H1 (cell line): ENCODE measurements around the gene UCMA. TPM values are rescaled to one million over a fixed set of nuclear protein-coding genes. Genes with fewer than 3 reads are reported as not detected.

Experiments used
- CTCF ChIA-PET: fragments of 300-600 bp; sonication (Branson Sonifier 250); formaldehyde crosslinking; loops from one replicate; lab custom pipeline; 2021; ENCODE audit not compliant: partially characterized antibody; lab: Charles Lee
- POLR2A ChIA-PET: fragments of 300-600 bp; sonication (Branson Sonifier 250); formaldehyde crosslinking; loops from one replicate; lab custom pipeline; 2021; ENCODE audit warnings: inconsistent platforms; ENCODE audit not compliant: partially characterized antibody; lab: Charles Lee
- DNase-seq, 2 experiments: peaks; one replicate each; pipeline versions ENCODE4 v3.0.0 to v3.0.0-alpha.2; 2010 to 2022; ENCODE audit warnings: low spot score in 2 of 2, low read depth in 1 of 2, mixed read lengths in 1 of 2
- FAIRE-seq: peaks from 2 replicates; lab custom pipeline; 2011; peaks lifted over from hg19 to GRCh38; lab: Jason Lieb, UNC
- H2AFZ ChIP-seq: 2 replicates; pipeline ENCODE4 v1.8.1; 2012; ENCODE audit warnings: low read length, inconsistent platforms
- H2AK5ac ChIP-seq: 2 replicates; pipeline ENCODE4 v1.6.1; 2013; ENCODE audit warnings: low read depth, low read length
- H2BK120ac ChIP-seq: replicated peaks from 2 replicates; pipeline ENCODE3; 2013; ENCODE audit warnings: low read depth, low read length, inconsistent platforms
- H2BK12ac ChIP-seq: 2 replicates; pipeline ENCODE4 v1.6.1; 2013; ENCODE audit warnings: low read depth, low read length
- H2BK15ac ChIP-seq: 2 replicates; pipeline ENCODE4 v1.6.1; 2013; ENCODE audit warnings: low read length
- H2BK20ac ChIP-seq: 2 replicates; pipeline ENCODE4 v1.6.1; 2013; ENCODE audit warnings: low read length
- H2BK5ac ChIP-seq: 2 replicates; pipeline ENCODE4 v1.6.1; 2013; ENCODE audit warnings: low read depth, low read length
- H3K14ac ChIP-seq: 2 replicates; pipeline ENCODE4 v1.6.1; 2013; ENCODE audit warnings: inconsistent platforms; ENCODE audit not compliant: insufficient read length
- H3K18ac ChIP-seq: 2 replicates; pipeline ENCODE4 v1.6.1; 2013; ENCODE audit warnings: low read length; ENCODE audit errors: extremely low read depth
- H3K23ac ChIP-seq: 2 replicates; pipeline ENCODE4 v1.6.1; 2013; ENCODE audit warnings: inconsistent platforms; ENCODE audit not compliant: insufficient read length
- H3K23me2 ChIP-seq: 2 replicates; pipeline ENCODE4 v1.6.1; 2013; ENCODE audit warnings: low read depth, low read length
- H3K27ac ChIP-seq: 2 replicates; pipeline ENCODE4 v1.6.1; 2011; ENCODE audit warnings: low read depth, low read length, inconsistent platforms
- H3K27me3 ChIP-seq, 4 experiments: replicated peaks in 1 of 4; 1 replicate in 1 of 4; 2 replicates in 3 of 4; pipeline versions ENCODE4 v1.6.1 to v1.8.1; 2011 to 2013; ENCODE audit warnings: low read length in 3 of 4, mild to moderate bottlenecking in 3 of 4, inconsistent platforms in 2 of 4, mixed read lengths in 2 of 4, moderate library complexity in 1 of 4; ENCODE audit not compliant: control insufficient read depth in 3 of 4, insufficient read depth in 3 of 4; ENCODE audit errors: extremely low read depth in 1 of 4
- H3K36me3 ChIP-seq, 4 experiments: 2 replicates each; pipeline versions ENCODE4 v1.6.1 to v1.8.1; 2011 to 2013; ENCODE audit warnings: mild to moderate bottlenecking in 4 of 4, low read length in 3 of 4, moderate library complexity in 2 of 4, control low read depth in 1 of 4, inconsistent platforms in 1 of 4; ENCODE audit not compliant: insufficient read depth in 4 of 4, control insufficient read depth in 2 of 4
- H3K4ac ChIP-seq: replicated peaks from 2 replicates; pipeline ENCODE3; 2013; ENCODE audit warnings: low read length, low read depth, mixed read lengths, inconsistent platforms; ENCODE audit not compliant: insufficient read length
- H3K4me1 ChIP-seq, 4 experiments: replicated peaks in 1 of 4; 1 replicate in 1 of 4; 2 replicates in 3 of 4; pipeline versions ENCODE4 v1.6.1 to v1.8.1; 2011 to 2013; ENCODE audit warnings: low read length in 3 of 4, inconsistent platforms in 2 of 4, mixed read lengths in 1 of 4; ENCODE audit not compliant: insufficient read depth in 4 of 4, control insufficient read depth in 3 of 4
- H3K4me2 ChIP-seq, 2 experiments: 2 replicates each; pipeline versions ENCODE4 v1.6.1 to v1.8.1; 2011 to 2013; ENCODE audit warnings: low read depth in 2 of 2, low read length in 2 of 2, control low read depth in 1 of 2, inconsistent platforms in 1 of 2, mild to moderate bottlenecking in 1 of 2; ENCODE audit not compliant: insufficient read depth in 1 of 2
- H3K4me3 ChIP-seq, 4 experiments: fragments of 200-600, 300-600 bp in 1 of 4; sonication (generic), shearing (Covaris generic), sonication (Bioruptor Twin) in 1 of 4; 2 replicates each; pipeline versions ENCODE4 v1.5.1 to v1.8.1; 2011 to 2016; ENCODE audit warnings: low read length in 4 of 4, low read depth in 3 of 4, control low read depth in 2 of 4, inconsistent platforms in 2 of 4, mild to moderate bottlenecking in 2 of 4, mixed read lengths in 1 of 4, moderate library complexity in 1 of 4; ENCODE audit not compliant: insufficient read depth in 2 of 4; ENCODE audit errors: extremely low read depth in 1 of 4
- H3K56ac ChIP-seq: replicated peaks from 2 replicates; pipeline ENCODE3; 2013; ENCODE audit warnings: low read depth, mild to moderate bottlenecking, mixed read lengths, low read length, inconsistent platforms; ENCODE audit not compliant: insufficient read length
- H3K79me1 ChIP-seq: 2 replicates; pipeline ENCODE4 v1.6.1; 2013; ENCODE audit warnings: low read depth, low read length, control low read depth
- H3K79me2 ChIP-seq, 2 experiments: 2 replicates each; pipeline versions ENCODE4 v1.6.1 to v1.8.1; 2012 to 2013; ENCODE audit warnings: low read length in 2 of 2, mild to moderate bottlenecking in 2 of 2, inconsistent platforms in 1 of 2; ENCODE audit not compliant: insufficient read depth in 2 of 2, control insufficient read depth in 1 of 2
- H3K9ac ChIP-seq, 4 experiments: replicated peaks in 1 of 4; 1 replicate in 1 of 4; 2 replicates in 3 of 4; pipeline versions ENCODE4 v1.6.1 to v1.8.1; 2011 to 2013; ENCODE audit warnings: low read depth in 3 of 4, low read length in 3 of 4, control low read depth in 2 of 4, mild to moderate bottlenecking in 2 of 4, moderate library complexity in 2 of 4, inconsistent platforms in 1 of 4; ENCODE audit errors: extremely low read depth in 1 of 4
- H3K9me3 ChIP-seq, 2 experiments: 2 replicates each; pipeline versions ENCODE4 v1.6.1 to v1.8.1; 2012 to 2013; ENCODE audit warnings: mild to moderate bottlenecking in 2 of 2, moderate library complexity in 2 of 2, control low read depth in 1 of 2, inconsistent platforms in 1 of 2, low read depth in 1 of 2, low read length in 1 of 2, mixed read lengths in 1 of 2; ENCODE audit not compliant: insufficient read depth in 2 of 2
- H4K20me1 ChIP-seq, 2 experiments: replicated peaks in 1 of 2; 2 replicates each; pipeline versions ENCODE3 to v1.8.1; 2011 to 2013; ENCODE audit warnings: inconsistent platforms in 2 of 2, low read length in 2 of 2, mild to moderate bottlenecking in 1 of 2; ENCODE audit not compliant: insufficient read depth in 2 of 2, control insufficient read depth in 1 of 2
- H4K5ac ChIP-seq: 2 replicates; pipeline ENCODE4 v1.6.1; 2013; ENCODE audit warnings: low read length, low read depth, mixed read lengths, inconsistent platforms; ENCODE audit not compliant: insufficient read length
- H4K8ac ChIP-seq: 2 replicates; pipeline ENCODE4 v1.8.0; 2013; ENCODE audit warnings: mild to moderate bottlenecking, moderate library complexity, low read length, inconsistent platforms; ENCODE audit not compliant: insufficient read depth; ENCODE audit errors: extremely low read depth
- H4K91ac ChIP-seq: replicated peaks from 2 replicates; pipeline ENCODE3; 2013; ENCODE audit warnings: low read length, mixed read lengths, inconsistent platforms; ENCODE audit not compliant: insufficient read length
- CEBPB ChIP-seq: IDR thresholded peaks from 2 replicates; pipeline ENCODE4 v1.6.1; 2012; ENCODE audit warnings: low read depth, low read length
- CTBP2 ChIP-seq: IDR thresholded peaks from 2 replicates; pipeline ENCODE4 v1.7.0; 2011; ENCODE audit warnings: borderline replicate concordance, mild to moderate bottlenecking, moderate library complexity, mixed read lengths, low read length; ENCODE audit not compliant: insufficient read depth, insufficient read length
- EGR1 ChIP-seq: IDR thresholded peaks from 2 replicates; pipeline ENCODE4 v1.6.1; 2011; ENCODE audit warnings: low read depth, low read length, borderline replicate concordance
- GABPA ChIP-seq: IDR thresholded peaks from 2 replicates; pipeline ENCODE4 v1.6.1; 2011; ENCODE audit warnings: mild to moderate bottlenecking, low read length, moderate library complexity, borderline replicate concordance; ENCODE audit not compliant: insufficient read depth
- PHF8 ChIP-seq: fragments of 200-600 bp; sonication (generic); conservative IDR thresholded peaks from 2 replicates; pipeline ENCODE4 v1.7.1; 2012; ENCODE audit warnings: low read depth, mild to moderate bottlenecking, inconsistent platforms, low read length, moderate library complexity
- RNF2 ChIP-seq: fragments of 200-900, 300-1000 bp; sonication (generic); IDR thresholded peaks from 2 replicates; pipeline ENCODE4 v1.7.1; 2016; ENCODE audit warnings: borderline replicate concordance, low read depth, mild to moderate bottlenecking, antibody characterized with exemption, low read length; ENCODE audit not compliant: poor library complexity, severe bottlenecking; ENCODE audit errors: missing control alignments
- SIRT6 ChIP-seq: IDR thresholded peaks from one replicate; pipeline ENCODE4 v1.7.1; 2012; ENCODE audit warnings: low read length, inconsistent platforms
- SP1 ChIP-seq: IDR thresholded peaks from 2 replicates; pipeline ENCODE4 v1.6.1; 2011; ENCODE audit warnings: low read depth, low read length
- TCF12 ChIP-seq: IDR thresholded peaks from 2 replicates; pipeline ENCODE4 v1.6.1; 2011; ENCODE audit warnings: low read depth, mild to moderate bottlenecking, low read length
- TEAD4 ChIP-seq: IDR thresholded peaks from 2 replicates; pipeline ENCODE4 v1.6.1; 2012; ENCODE audit warnings: low read depth, low read length, inconsistent platforms, mixed read lengths
- USF2 ChIP-seq: IDR thresholded peaks from 2 replicates; pipeline ENCODE4 v1.6.1; 2011; ENCODE audit warnings: low read length, improper control_type of control experiment
- WGBS, 2 experiments: shearing (Covaris generic) in 1 of 2; methylation state at CpG; one replicate each; pipeline versions ENCODE4 v1.1.6 to v1.1.7; 2013 to 2015; ENCODE audit warnings: low lambda C conversion rate in 2 of 2, mixed read lengths in 2 of 2, inconsistent platforms in 1 of 2, low coverage in 1 of 2, missing lambda C conversion rate in 1 of 2; ENCODE audit not compliant: insufficient replicate concordance in 2 of 2, insufficient coverage in 1 of 2, insufficient read length in 1 of 2; ENCODE audit errors: extremely low coverage in 1 of 2, missing lambda C conversion rate in 1 of 2; 5-methylcytosine and 5-hydroxymethylcytosine counted together
- polyA plus RNA-seq, 7 experiments: library from polyadenylated mRNA; depleted of rRNA in 3 of 7; stranded (reverse) in 5 of 7; unstranded in 2 of 7; fragments of >200 nt in 5 of 7; fragments of 200-250 nt in 2 of 7; gene quantifications; 1 replicate in 5 of 7; 2 replicates in 1 of 7; 4 replicates in 1 of 7; pipeline versions ENCODE4 v1.2.1 to v1.2.3, GENCODE V29; 2011 to 2013; ENCODE audit warnings: missing spikeins in 2 of 7, mixed read lengths in 2 of 7
- total RNA-seq: library from RNA; stranded (reverse); fragmentation: NEBNext Ultra II Directional; extraction: Animal tissue kit (Norgen Biotek cat#: 25700); gene quantifications from 2 replicates; pipeline ENCODE4 v1.2.1, GENCODE V29; 2021
- TF ChIP-seq, protein P1 (sequence below): IDR thresholded peaks from 2 replicates; pipeline ENCODE4 v1.6.1; 2012; ENCODE audit warnings: inconsistent platforms

UCMA gene
- total and polyA plus RNA-seq, 2 of the 8 experiments (the other 6 are each of a cell fraction or from before 2014, with no cell fraction given) = 1.2 to 4.6 TPM

GRCh38 chr10:13231190-13231589 lies 3.0 kb downstream of the UCMA start:
- no peaks in the 10 kb centered on the region for H3K79me1 ChIP-seq
- no peak overlapping the region for H2BK5ac ChIP-seq
- no peak overlapping the region for H3K9ac ChIP-seq
- CTCF ChIA-PET = interaction anchor here (1.0 to 3.6 kb wide), 5 partner anchors 11 to 41 kb away, joined by 3 to 15 read pairs (median 4); no protein-coding TSS in a partner anchor
- no peak overlapping the region for H2AK5ac ChIP-seq
- no peak overlapping the region for H3K27ac ChIP-seq
- H2AFZ ChIP-seq = no peak overlapping the region
- 90% methylated on average over 9 of the region's 9 CpGs; no CpG with 5 or more reads in 1 of the 2 experiments for whole genome bisulfite sequencing, 2 experiments
- H3K79me2 ChIP-seq = no peaks in the 10 kb centered on the region
- H4K91ac ChIP-seq = no peak overlapping the region
- no peak overlapping the region for H3K14ac ChIP-seq
- no peak overlapping the region for H2BK12ac ChIP-seq
- peaks cover 2% of the 10 kb centered on the region; the same call in 1 of the 2 replicates for H3K23me2 ChIP-seq
- no peak overlapping the region for H3K56ac ChIP-seq
- no peaks in the 10 kb centered on the region for H3K36me3 ChIP-seq
- no peaks in the 10 kb centered on the region for H3K27me3 ChIP-seq
- peaks cover 4 to 20% (median 10%) of the 10 kb centered on the region in 4 experiments for H3K4me1 ChIP-seq
- no peak overlapping the region for H4K5ac ChIP-seq
- no peak overlapping the region for H3K4ac ChIP-seq
- no peak overlapping the region for H3K18ac ChIP-seq
- DNase-seq (no peak), FAIRE-seq (no peak)
- H2BK15ac ChIP-seq = no peak overlapping the region
- no peaks in the 10 kb centered on the region for H3K9me3 ChIP-seq
- H2BK120ac ChIP-seq = no peak overlapping the region
- no peak overlapping the region for H3K4me2 ChIP-seq
- H2BK20ac ChIP-seq = no peak overlapping the region
- H3K23ac ChIP-seq = no peak overlapping the region
- no peaks in the 10 kb centered on the region for H4K20me1 ChIP-seq
- POLR2A ChIA-PET = interaction anchor here (1.7 to 1.8 kb wide), 2 partner anchors 17 to 119 kb away, joined by 3 to 5 read pairs; no protein-coding TSS in a partner anchor
- H4K8ac ChIP-seq = no peak overlapping the region
- no peak overlapping the region for H3K4me3 ChIP-seq
- TF ChIP-seq SP1 = no peak
- TF ChIP-seq TEAD4 = no peak
- no peak for TF ChIP-seq CEBPB
- no peak for TF ChIP-seq RNF2
- TF ChIP-seq EGR1 = no peak
- no peak for TF ChIP-seq TCF12
- no peak for TF ChIP-seq USF2
- TF ChIP-seq, protein P1, sequence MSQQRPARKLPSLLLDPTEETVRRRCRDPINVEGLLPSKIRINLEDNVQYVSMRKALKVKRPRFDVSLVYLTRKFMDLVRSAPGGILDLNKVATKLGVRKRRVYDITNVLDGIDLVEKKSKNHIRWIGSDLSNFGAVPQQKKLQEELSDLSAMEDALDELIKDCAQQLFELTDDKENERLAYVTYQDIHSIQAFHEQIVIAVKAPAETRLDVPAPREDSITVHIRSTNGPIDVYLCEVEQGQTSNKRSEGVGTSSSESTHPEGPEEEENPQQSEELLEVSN = no peak
- TF ChIP-seq PHF8 = no peak
- TF ChIP-seq GABPA = no peak
- no peak for TF ChIP-seq CTBP2
- TF ChIP-seq SIRT6 = no peak
